ENCODE data around the gene WDR48.
"Not testable (repeated sequence)": the region's sequence is repeated elsewhere in the genome, so short reads cannot be mapped to it uniquely, and the experiment has no call there.

WDR48 gene

GRCh38 chr3:39051649-39052561, at the start of gene WDR48, which contains the start of gene SCN11A:
Gene WDR48 (plus strand): TSS chr3:39052016. CDS start chr3:39052026, 10 bp downstream.
Gene SCN11A (minus strand): TSS chr3:39051944. CDS start chr3:38950362, 101,582 bp downstream.
- peak; percentile 81 to 91 (median 90) for DNase-seq

GRCh38 chr3:39005295-39005694, 46.5 kb upstream of the WDR48 start:
- DNase-seq: no peak

GRCh38 chr3:39011191-39011736, 40.6 kb upstream of the WDR48 start:
- DNase-seq: no peak

GRCh38 chr3:39013289-39013688, 38.5 kb upstream of the WDR48 start:
- no peak for DNase-seq

GRCh38 chr3:39013921-39014509, 37.8 kb upstream of the WDR48 start:
- no peak for DNase-seq

GRCh38 chr3:39015418-39015817, 36.4 kb upstream of the WDR48 start:
- DNase-seq: no peak

- no peak for DNase-seq
Measured at GRCh38 chr3:39019299-39019698, 32.5 kb upstream of the WDR48 start.

GRCh38 chr3:39021029-39021428, 30.8 kb upstream of the WDR48 start:
- DNase-seq: no peak

GRCh38 chr3:39021465-39022285, 30.1 kb upstream of the WDR48 start:
- no peak for DNase-seq

GRCh38 chr3:39022286-39022630, 29.6 kb upstream of the WDR48 start:
- DNase-seq: no peak

- no peak for DNase-seq
Measured at GRCh38 chr3:39024497-39024896, 27.3 kb upstream of the WDR48 start.

- DNase-seq: no peak
Measured at GRCh38 chr3:39025222-39025970, 26.4 kb upstream of the WDR48 start.

GRCh38 chr3:39028546-39028945, 23.3 kb upstream of the WDR48 start:
- DNase-seq: no peak

- no peak for DNase-seq
Measured at GRCh38 chr3:39029556-39029955, 22.3 kb upstream of the WDR48 start.

GRCh38 chr3:39038165-39038564, 13.7 kb upstream of the WDR48 start:
- DNase-seq: no peak

- DNase-seq: no peak
Measured at GRCh38 chr3:39050029-39050428, 1.8 kb upstream of the WDR48 start.

- peak in 1 of 6 experiments; percentile 47 for DNase-seq
Measured at GRCh38 chr3:39052583-39052982, 767 bp downstream of the WDR48 start.

GRCh38 chr3:39053696-39054095, 1.9 kb downstream of the WDR48 start:
- no peak for DNase-seq

GRCh38 chr3:39056151-39056550, 4.3 kb downstream of the WDR48 start:
- no peak for DNase-seq

- not testable (repeated sequence) for DNase-seq
Measured at GRCh38 chr3:39061228-39061627, 9.4 kb downstream of the WDR48 start.

- DNase-seq: no peak
Measured at GRCh38 chr3:39062180-39062579, 10.4 kb downstream of the WDR48 start.

GRCh38 chr3:39063143-39063542, 11.3 kb downstream of the WDR48 start:
- no peak for DNase-seq
